Brain microvascular endothelial cell (primary cell): ENCODE results near the gene HMGB4.

Source experiments
- DNase-seq: peaks from one replicate; pipeline ENCODE4 v3.0.0-alpha.2; 2020
- H3K27ac ChIP-seq: fragments of 250-450 bp; sonication (Bioruptor Pico); 2 replicates; pipeline ENCODE4 v1.5.1; 2020; ENCODE audit warnings: mild to moderate bottlenecking, moderate library complexity
- H3K27me3 ChIP-seq: fragments of 250-450 bp; sonication (Bioruptor Pico); replicated peaks from 2 replicates; pipeline ENCODE4 v1.5.1; 2020; ENCODE audit warnings: mild to moderate bottlenecking
- H3K36me3 ChIP-seq: fragments of 250-450 bp; sonication (Bioruptor Pico); replicated peaks from 2 replicates; pipeline ENCODE4 v1.5.1; 2020; ENCODE audit warnings: mild to moderate bottlenecking
- H3K4me3 ChIP-seq: 2 replicates; pipeline ENCODE4 v1.5.1; 2011; ENCODE audit warnings: low read depth, mild to moderate bottlenecking, control low read depth, low read length, moderate library complexity
- in situ Hi-C: cut with HindIII; loops from 2 replicates; pipeline ENCODE4 v1.10.0; 2017; ENCODE audit warnings: low sequenced_read_pairs, low pct_ligation_motif_present
- TF ChIP-seq, protein P1 (sequence below): IDR thresholded peaks from 2 replicates; pipeline ENCODE4 v1.5.1; 2011; ENCODE audit warnings: low read depth, mild to moderate bottlenecking, moderate library complexity, low read length, control low read depth, inconsistent platforms; ENCODE audit errors: missing control alignments

Gene HMGB4

GRCh38 chr1:33824971-33825370 is 38.9 kb upstream of the HMGB4 start:
- H3K36me3 ChIP-seq = no peaks in the 10 kb centered on the region
- TF ChIP-seq, protein P1, sequence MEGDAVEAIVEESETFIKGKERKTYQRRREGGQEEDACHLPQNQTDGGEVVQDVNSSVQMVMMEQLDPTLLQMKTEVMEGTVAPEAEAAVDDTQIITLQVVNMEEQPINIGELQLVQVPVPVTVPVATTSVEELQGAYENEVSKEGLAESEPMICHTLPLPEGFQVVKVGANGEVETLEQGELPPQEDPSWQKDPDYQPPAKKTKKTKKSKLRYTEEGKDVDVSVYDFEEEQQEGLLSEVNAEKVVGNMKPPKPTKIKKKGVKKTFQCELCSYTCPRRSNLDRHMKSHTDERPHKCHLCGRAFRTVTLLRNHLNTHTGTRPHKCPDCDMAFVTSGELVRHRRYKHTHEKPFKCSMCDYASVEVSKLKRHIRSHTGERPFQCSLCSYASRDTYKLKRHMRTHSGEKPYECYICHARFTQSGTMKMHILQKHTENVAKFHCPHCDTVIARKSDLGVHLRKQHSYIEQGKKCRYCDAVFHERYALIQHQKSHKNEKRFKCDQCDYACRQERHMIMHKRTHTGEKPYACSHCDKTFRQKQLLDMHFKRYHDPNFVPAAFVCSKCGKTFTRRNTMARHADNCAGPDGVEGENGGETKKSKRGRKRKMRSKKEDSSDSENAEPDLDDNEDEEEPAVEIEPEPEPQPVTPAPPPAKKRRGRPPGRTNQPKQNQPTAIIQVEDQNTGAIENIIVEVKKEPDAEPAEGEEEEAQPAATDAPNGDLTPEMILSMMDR = no peak
- no peaks in the 10 kb centered on the region for H3K27me3 ChIP-seq
- H3K4me3 ChIP-seq = no peak overlapping the region
- H3K27ac ChIP-seq = no peak overlapping the region
- in situ Hi-C loops = no loop called here
- DNase-seq = no peak

GRCh38 chr1:33825506-33825905 is 38.4 kb upstream of the HMGB4 start:
- DNase-seq = no peak
- TF ChIP-seq, protein P1 = no peak

DNA sequence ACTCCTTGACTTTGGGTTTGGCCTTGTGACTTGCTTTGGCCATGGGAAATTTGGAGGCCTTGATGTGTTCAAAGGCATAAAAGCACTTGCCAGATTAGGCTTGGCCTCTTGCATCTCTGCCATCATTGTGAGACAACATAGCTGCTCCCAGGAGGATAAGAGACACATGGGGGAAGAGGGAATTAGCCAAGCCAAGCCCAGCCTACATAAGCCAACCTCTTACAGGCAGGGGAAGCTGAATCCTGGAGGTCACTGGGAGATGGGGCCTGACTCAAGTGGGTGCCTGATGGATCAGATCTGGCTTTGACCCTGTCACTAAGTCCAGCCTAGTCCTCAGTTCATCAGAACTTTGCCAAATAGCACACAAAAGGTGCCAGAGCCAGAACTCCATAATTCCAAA is 37.6 kb upstream of the HMGB4 start:
- Histone ChIP-seq H3K4me3 (no peak overlapping the region), H3K36me3 (no peaks in the 10 kb centered on the region), H3K27me3 (no peaks in the 10 kb centered on the region), H3K27ac (no peak overlapping the region)
- no peak for DNase-seq
- in situ Hi-C loops = no loop called here
- TF ChIP-seq, protein P1 = no peak

More at GRCh38 chr1:33825506-33825905, 38.4 kb upstream of the HMGB4 start:
- no peak overlapping the region for H3K4me3 ChIP-seq
- no peak overlapping the region for H3K27ac ChIP-seq
- no peaks in the 10 kb centered on the region for H3K36me3 ChIP-seq
- in situ Hi-C loops = no loop called here
- H3K27me3 ChIP-seq = no peaks in the 10 kb centered on the region

DNA sequence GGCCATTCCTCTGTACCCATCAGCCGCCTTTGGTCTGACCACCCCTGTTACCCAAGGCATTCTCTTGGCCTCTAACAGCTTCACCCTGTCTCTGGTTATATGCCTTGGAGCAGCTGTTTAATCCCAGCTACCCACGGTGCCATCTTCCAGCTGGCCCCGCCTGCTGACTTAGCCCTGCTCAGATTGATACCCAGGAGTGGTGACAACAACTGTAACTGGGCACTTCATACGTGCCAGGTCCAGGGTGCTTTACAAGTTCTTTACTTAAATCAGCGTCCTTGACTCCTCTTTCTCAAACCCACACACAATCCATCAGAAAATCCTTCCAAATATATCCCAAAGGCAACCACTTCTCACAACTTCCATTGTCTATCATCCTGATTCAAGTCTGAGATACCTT is 37.2 kb upstream of the HMGB4 start:
- no peaks in the 10 kb centered on the region for H3K36me3 ChIP-seq
- DNase-seq = no peak
- H3K27ac ChIP-seq = no peak overlapping the region
- no peak overlapping the region for H3K4me3 ChIP-seq
- TF ChIP-seq, protein P1 = no peak
- no peaks in the 10 kb centered on the region for H3K27me3 ChIP-seq
- in situ Hi-C loops = no loop called here

- Histone ChIP-seq H3K27me3 (no peaks in the 10 kb centered on the region), H3K27ac (no peak overlapping the region), H3K4me3 (no peak overlapping the region), H3K36me3 (no peaks in the 10 kb centered on the region)
- TF ChIP-seq, protein P1 = no peak
- in situ Hi-C loops = no loop called here
- no peak for DNase-seq
Measured at GRCh38 chr1:33828059-33828458, 35.8 kb upstream of the HMGB4 start.

DNA sequence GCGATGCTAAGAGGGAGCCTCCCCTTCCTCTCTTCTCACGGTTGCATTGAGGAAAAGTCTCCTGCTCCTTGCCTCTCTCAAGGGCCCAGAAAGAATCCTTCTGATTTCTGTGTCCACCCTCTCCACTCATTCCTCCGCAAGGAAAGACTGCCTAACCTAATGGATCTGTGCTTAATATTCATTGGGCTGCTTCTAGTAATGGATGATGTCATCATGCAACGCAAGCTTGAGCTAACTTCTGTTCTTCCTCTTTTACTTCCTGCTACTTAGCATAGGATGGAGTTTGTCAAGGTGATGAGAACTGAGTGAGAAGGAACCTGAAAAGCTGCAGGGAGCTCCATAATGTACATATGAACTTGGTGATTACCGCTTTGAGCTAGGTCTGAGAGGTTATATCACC is 35.2 kb upstream of the HMGB4 start:
- H3K27ac ChIP-seq = no peak overlapping the region
- no peaks in the 10 kb centered on the region for H3K27me3 ChIP-seq
- DNase-seq = no peak
- H3K4me3 ChIP-seq = no peak overlapping the region
- TF ChIP-seq, protein P1 = no peak
- in situ Hi-C loops = no loop called here
- no peaks in the 10 kb centered on the region for H3K36me3 ChIP-seq
